Measurements from ENCODE around the gene ZSCAN5B.

DNA sequence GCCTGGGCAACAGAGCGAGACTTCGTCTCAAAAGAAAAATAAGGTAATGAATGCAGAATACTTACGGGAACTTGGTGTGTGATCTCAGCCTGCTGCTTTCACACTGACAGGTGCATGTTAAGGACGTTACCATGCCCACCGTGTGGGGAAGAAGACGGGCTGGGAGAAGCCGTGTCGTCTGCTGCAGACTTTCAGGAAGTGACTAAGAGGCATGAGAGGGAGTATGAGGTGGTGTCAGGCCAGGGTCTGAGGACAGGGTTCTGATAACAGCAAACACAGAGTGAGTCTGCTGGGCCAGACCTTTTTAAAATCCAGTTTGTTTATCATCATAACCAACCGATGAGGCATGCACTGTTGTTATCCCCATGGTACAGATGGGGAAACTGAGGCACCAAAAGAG, 35.3 kb downstream of the ZSCAN5B start:
- TF ChIP-seq POLR2A (IDR thresholded peaks at IDR 0.05; ENCODE audit: low read depth, low read length) (no peak), POLR2AphosphoS5 (IDR thresholded peaks at IDR 0.05; ENCODE audit: low read depth, low read length) (no peak)

Data from GM12892 (cell line).